GM19043 (cell line): ENCODE measurements around the gene U2AF2.
"Not testable (repeated sequence)": the region's sequence is repeated elsewhere in the genome, so short reads cannot be mapped to it uniquely, and the experiment has no call there.

ENCODE experiments used
- ATAC-seq: cut with Tn5 transposase; IDR thresholded peaks from one replicate; pipeline ENCODE4 v1.9.1; 2021; ENCODE audit warnings: low read depth; ENCODE audit not compliant: unreplicated experiment

The U2AF2 gene

DNA sequence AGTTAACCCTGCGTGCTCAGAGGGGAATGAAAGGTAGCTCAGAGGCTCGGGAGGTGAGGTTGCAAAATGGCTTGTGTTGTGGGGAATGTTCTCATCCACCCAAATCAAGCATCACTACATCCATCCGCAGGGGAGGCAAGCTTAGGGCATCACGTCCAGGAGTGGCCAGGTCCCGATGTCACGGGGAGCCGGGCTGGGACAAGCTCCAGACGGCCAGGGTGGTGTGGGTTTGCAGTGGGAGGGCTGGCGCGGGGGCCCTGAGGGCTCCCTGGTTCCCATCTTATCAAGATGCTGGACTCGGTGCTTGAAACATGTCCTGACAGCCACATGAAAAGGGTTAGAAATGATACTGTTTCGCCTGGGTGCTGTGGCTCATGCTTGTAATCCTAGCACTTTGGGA, 46.0 kb downstream of the U2AF2 start:
- ATAC-seq = no peak

DNA sequence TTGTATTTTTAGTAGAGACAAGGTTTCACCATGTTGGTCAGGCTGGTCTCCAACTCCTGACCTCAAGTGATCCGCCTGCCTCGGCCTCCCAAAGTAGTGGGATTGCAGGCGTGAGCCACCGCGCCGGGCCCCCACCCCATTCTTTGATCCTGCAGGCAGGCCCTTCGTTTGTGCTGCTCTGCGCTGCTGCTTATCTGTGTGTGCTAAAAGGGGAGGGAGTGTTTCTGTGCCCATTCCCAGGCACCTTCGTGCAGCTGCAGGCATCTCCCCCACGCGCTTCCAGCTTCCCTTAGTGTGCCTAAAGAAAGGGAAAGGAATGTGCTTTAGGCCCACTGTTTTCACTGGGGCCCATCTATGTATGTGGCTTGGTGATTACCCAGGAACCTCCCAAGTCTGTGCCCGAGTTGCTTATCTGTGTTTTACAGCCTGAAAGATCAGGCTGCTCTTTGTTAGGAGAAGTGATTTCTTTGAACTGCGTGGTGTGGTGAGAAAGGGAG, 47.3 kb downstream of the U2AF2 start:
- ATAC-seq = no peak

DNA sequence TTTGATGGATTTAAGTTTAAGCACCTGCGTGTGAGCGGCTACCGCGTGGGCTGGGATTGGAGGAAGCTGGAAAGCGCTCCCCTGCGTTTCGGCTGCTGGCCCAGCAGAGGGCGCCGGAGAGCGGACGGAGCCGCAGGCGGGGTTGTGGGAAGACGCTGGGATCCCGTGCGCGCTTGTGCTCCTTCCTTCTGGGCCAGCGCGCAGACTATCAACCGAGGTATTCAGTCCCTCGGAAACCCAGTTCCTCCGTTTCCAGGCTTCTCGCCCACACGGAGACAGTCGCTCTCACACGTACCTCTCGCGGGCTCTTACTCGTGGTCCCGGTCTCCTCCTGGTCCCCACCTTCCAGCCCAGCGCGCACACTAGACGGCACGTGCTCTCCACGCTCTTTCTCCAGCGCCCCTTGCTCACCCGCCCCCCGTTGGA, 49.0 kb downstream of the U2AF2 start:
- no peak for ATAC-seq

DNA sequence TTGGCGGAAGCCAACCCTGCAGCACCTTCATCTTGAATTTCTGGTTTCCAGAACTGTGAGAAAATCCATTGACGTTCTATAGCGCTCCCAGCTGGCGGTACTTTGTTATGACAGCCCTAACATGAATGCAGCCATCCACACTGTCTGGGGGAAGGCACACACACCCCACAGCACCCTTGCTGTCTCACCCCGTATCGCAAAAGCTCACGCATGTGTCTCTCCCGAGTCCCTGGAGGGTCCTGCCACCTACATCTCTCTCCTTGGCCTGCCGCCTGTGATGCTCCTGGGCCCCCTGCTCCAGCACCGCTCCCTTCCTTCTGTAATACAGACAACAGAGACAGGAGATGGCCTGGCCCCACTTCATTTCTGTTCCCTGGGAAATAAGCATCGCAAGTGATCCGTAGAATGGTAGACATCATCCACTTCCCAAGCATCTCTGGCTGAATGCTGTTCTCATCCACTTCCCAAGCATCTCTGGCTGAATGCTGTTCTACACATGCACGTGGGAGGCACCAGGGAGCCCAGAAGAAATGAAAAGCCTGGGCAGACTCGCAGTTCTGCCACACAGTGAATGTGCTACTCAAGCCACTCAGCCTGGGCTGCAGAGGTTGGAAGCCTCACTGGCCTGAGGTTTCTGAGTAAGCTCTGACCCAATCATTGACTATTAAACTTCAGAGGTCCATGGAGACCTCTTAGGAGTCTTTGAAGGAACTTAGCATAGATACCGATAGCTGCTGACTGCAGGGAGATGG, 49.8 kb downstream of the U2AF2 start:
- ATAC-seq = no peak

DNA sequence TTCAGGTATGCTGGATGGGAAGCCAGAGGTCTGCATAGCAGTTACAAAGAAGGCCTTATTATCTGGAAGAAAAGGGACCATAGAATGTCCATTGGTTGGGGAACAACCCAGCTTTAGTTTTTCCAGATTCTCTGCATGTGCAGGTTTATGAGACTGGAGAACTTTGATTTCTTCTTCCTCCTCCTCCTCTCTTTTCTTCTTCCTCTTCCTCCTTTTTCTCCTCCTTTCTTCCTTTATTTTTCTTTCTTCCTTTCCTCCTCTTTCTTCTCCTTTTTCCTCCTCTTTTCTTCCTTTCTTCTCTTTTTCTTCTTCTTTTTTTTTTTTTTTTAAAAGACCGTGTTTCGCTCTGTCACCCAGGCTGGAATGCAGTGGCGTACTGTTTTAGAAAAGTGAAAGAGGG, 51.1 kb downstream of the U2AF2 start:
- ATAC-seq = no peak

DNA sequence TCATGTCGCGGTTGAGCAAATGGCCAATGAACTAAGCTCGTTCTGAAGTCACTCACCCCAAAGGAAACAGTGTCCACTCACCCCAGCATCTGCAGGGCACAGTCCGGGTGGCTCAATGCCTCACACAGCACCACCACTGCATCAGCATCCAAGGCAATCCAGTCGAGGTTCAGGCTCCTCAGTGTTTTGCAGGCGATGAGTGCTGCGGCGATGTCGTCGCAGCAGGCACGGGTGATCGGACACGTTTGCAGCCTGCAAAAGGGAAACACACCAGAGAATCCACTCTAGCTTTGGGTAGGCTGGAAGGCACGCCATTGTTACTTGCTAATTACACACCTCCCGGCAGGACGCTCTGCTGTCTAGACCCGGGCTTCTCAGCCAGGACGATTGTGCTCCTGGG, 56.9 kb downstream of the U2AF2 start:
- no peak for ATAC-seq

DNA sequence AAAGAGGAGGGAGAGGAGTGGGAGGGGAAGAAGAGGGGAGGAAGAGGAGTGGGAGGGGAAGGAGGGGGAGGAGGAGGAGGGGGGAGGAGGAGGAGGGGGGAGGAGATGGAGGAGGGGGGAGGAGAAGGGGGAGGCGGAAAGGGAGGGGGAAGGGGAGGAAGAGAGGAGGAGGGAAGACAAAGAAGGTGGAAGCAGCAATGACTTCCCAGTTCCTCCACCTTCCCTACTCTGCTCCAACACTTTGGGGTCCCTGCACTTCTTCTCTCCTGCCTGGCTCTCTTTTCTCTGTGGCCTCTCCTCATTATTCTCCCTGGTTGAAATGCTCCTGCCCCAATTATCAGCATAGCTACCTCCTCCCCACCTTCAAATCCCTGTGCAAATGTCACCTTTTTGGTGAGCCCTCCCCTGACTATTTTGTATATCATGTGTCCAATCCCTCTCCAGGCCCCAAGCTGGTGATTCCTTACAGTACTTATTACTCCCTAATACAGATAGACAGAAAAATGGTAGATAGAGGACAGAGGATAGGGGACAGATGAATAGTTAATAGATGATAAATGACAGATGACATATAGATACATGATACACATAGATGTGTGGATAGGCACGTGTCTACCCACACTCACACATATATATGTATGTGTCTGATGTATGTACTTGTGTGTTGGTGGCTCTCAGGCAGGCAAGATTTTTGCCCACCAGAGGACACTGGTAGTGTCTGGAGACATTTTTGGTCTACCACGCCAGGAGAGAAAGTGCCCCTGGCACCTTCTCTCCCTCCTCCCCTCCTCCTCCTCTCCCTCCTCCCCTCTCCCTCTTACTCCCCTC, 58.2 kb downstream of the U2AF2 start:
- no peak for ATAC-seq

DNA sequence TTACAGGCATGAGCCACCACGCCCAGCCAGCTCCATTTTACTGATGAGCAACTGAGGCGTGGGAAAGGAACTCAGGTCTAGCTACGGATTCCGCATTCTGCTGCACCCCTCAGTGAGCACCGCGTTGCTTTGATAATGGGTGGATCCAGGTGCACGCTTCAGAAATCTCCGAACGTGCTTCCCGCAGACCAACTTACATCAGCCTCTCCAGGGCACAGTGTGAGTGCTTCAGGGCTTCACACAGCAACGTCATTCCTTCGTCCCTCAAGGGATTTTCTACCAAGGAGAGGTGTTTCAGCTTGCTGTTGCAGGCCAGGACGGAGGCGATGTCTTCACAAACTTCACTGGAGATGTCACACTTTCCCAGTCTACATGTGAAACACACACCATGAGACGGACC, 61.7 kb downstream of the U2AF2 start:
- no peak for ATAC-seq

DNA sequence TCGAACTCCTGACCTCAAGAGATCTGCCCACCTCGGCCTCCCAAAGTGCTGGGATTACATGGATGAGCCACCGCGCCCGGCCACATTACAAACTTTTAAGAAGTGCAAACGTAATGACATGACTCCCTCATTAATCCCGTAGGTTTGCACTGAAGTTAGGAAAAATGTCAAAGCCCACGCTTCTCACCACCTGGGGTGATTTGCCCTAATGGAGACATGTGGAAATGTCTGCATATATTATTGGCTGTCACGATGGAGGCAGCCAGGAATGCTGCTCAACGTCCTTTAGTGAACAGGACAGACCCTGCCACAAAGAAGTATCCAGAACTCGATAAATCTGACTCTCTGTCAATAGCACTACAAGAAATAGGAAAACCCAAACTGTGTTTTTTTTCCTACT, 62.4 kb downstream of the U2AF2 start:
- ATAC-seq = no peak

DNA sequence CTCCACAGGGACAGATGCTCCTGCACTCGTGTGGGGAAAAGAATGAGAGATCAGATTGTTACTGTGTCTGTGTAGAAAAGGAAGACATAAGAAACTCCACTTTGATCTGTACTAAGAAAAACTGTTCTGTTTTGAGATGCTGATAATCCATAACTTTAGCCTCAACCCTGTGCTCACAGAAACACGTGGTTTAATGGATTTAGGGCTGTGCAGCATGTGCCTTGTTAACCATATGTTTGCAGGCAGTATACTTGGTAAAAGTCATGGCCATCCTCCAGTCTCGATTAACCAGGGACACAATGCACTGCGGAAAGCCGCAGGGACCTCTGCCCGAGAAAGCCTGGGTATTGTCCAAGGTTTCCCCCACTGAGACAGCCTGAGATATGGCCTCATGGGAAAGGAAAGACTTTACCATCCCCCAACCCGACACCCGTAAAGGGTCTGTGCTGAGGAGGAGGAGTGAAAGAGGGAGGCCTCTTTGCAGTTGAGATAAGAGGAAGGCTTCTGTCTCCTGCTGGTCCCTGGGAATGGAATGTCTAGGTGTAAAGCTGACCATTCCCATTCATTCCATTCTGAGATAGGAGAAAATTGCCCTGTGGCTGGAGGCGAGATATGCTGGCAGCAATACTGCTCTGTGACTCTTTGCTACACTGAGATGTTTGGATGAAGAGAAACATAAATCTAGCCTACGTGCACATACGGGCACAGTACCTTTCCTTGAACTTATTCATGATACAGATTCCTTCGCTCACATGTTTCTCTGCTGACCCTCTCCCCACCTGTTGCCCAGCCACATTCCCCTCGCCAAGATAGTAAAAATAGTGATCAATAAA, 63.3 kb downstream of the U2AF2 start:
- ATAC-seq = not testable (repeated sequence)

DNA sequence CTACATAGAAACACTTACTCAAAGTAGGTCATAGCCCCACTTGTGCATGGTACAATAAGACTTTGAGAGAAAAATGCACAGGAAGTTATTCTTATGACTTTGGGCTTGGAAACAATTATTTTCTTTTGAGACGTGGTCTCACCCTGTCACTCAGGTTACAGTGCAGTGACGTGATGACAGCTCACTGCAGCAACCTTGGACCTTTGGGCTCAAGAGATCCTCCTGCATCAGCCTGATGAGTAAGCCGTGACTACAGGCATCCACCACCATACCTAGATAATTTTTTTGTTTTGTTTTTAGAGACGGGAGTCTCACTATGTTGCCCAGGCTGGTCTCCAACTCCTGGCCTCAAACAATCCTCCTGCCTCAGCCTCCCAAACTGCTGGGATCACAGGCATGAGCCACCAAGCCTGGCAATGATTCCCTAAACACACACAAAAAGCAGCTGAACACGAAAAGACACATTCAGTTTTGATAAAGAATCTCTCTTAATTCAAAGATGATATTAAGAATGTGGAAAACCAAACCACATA, 65.4 kb downstream of the U2AF2 start:
- ATAC-seq = no peak

DNA sequence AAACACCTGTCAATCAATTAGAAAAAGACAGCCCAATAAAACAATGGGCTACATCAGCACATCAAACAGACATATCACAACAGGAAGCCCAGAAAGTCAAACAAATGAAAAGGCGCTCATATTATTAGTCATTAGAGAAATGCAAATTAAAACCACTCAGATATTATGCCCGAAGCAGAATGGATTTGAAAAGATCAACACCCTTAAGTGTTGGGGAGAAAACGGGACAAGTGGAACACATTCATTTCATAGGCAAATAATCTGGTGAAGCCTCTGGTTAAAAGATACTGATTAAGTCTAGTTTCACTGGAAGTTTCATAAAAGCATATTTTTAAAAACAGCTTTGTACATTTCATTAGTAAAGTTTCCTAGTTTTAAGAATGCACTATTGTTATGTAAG, 66.0 kb downstream of the U2AF2 start:
- ATAC-seq = no peak

DNA sequence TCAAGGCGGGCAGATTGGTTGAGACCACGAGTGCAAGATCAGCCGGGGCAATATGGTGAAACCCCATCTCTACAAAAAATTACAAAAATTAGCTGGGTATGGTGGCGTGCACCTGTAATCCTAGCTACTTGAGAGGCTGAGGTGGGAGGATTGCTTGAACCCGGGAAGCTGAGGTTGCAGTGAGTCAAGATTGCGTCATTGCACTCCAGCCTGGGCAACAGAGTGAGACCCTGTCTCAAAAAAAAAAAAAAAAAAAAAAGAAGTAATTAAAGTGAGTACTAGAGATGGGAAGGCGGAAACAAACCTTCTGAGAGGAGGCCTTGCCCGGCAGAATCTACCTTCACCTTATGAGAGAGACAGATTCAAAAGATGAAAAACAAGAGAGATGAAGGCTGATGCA, 68.7 kb downstream of the U2AF2 start:
- ATAC-seq = no peak
